Effector memory CD4-positive, alpha-beta T cell (primary cell): Measurements from ENCODE around the gene CNMD.

ENCODE experiments used
- DNase-seq, 3 donors: peaks; one replicate each; pipeline ENCODE4 v3.0.0-alpha.2; 2020
- H3K27ac ChIP-seq: 2 replicates; pipeline ENCODE4 v1.7.0; 2013; ENCODE audit warnings: mild to moderate bottlenecking, low read length, moderate library complexity; ENCODE audit not compliant: insufficient read depth, poor library complexity, severe bottlenecking
- H3K27me3 ChIP-seq: replicated peaks from 2 replicates; pipeline ENCODE4 v1.7.0; 2013; ENCODE audit warnings: mild to moderate bottlenecking, low read length; ENCODE audit not compliant: insufficient read depth, control insufficient read depth, poor library complexity, severe bottlenecking
- H3K36me3 ChIP-seq: 2 replicates; pipeline ENCODE4 v1.7.0; 2013; ENCODE audit warnings: mild to moderate bottlenecking, low read length, moderate library complexity; ENCODE audit not compliant: control insufficient read depth, insufficient read depth
- H3K4me1 ChIP-seq: 2 replicates; pipeline ENCODE4 v1.7.0; 2013; ENCODE audit warnings: low read length, mild to moderate bottlenecking; ENCODE audit not compliant: control insufficient read depth, insufficient read depth, poor library complexity, severe bottlenecking
- H3K4me3 ChIP-seq: 2 replicates; pipeline ENCODE4 v1.7.0; 2013; ENCODE audit warnings: low read length, low read depth, mild to moderate bottlenecking; ENCODE audit not compliant: insufficient read depth, poor library complexity, severe bottlenecking
- H3K9me3 ChIP-seq: 2 replicates; pipeline ENCODE4 v1.7.0; 2013; ENCODE audit warnings: mild to moderate bottlenecking, low read length, moderate library complexity; ENCODE audit not compliant: control insufficient read depth
- total RNA-seq, 3 donors: gene quantifications; one replicate each; lab custom pipeline; 2026; lab: John Stamatoyannopoulos, UW

The CNMD gene
- total RNA-seq, result 0 reads per million in 3 donors

GRCh38 chr13:52739468-52740071 is at the start of gene CNMD:
TSS of gene CNMD (minus strand) at chr13:52739820. CDS start at chr13:52739701, 119 bp downstream.
- peaks cover 4% of the 10 kb centered on the region for H3K4me1 ChIP-seq
- H3K9me3 ChIP-seq, result no peaks in the 10 kb centered on the region
- no peak for DNase-seq
- H3K4me3 ChIP-seq, result no peak within 1 kb of the TSS
- H3K27me3 ChIP-seq, result peaks cover 20% of the 10 kb centered on the region
- no peaks in the 10 kb centered on the region for H3K36me3 ChIP-seq
- H3K27ac ChIP-seq, result no peak within 1 kb of the TSS

- Histone ChIP-seq H3K4me3 (no peak overlapping the region), H3K27ac (no peak overlapping the region), H3K27me3 (no peaks in the 10 kb centered on the region), H3K4me1 (no peaks in the 10 kb centered on the region), H3K36me3 (no peaks in the 10 kb centered on the region), H3K9me3 (no peaks in the 10 kb centered on the region)
- no peak for DNase-seq
Observed at GRCh38 chr13:52788011-52788410, 48.4 kb upstream of the CNMD start.

GRCh38 chr13:52787235-52787634 is 47.6 kb upstream of the CNMD start:
- H3K4me3 ChIP-seq, result no peak overlapping the region
- no peak overlapping the region for H3K27ac ChIP-seq
- H3K9me3 ChIP-seq, result no peaks in the 10 kb centered on the region
- H3K36me3 ChIP-seq, result no peaks in the 10 kb centered on the region
- H3K4me1 ChIP-seq, result no peaks in the 10 kb centered on the region
- no peak for DNase-seq
- H3K27me3 ChIP-seq, result no peaks in the 10 kb centered on the region

GRCh38 chr13:52786766-52787165 is 47.1 kb upstream of the CNMD start:
- Histone ChIP-seq H3K27me3 (no peaks in the 10 kb centered on the region), H3K36me3 (no peaks in the 10 kb centered on the region), H3K4me1 (no peaks in the 10 kb centered on the region), H3K9me3 (no peaks in the 10 kb centered on the region), H3K27ac (no peak overlapping the region), H3K4me3 (no peak overlapping the region)
- no peak for DNase-seq

GRCh38 chr13:52785739-52786138 is 46.1 kb upstream of the CNMD start:
- H3K9me3 ChIP-seq, result no peaks in the 10 kb centered on the region
- no peak overlapping the region for H3K4me3 ChIP-seq
- no peak overlapping the region for H3K27ac ChIP-seq
- H3K36me3 ChIP-seq, result no peaks in the 10 kb centered on the region
- no peak for DNase-seq
- no peaks in the 10 kb centered on the region for H3K27me3 ChIP-seq
- no peaks in the 10 kb centered on the region for H3K4me1 ChIP-seq

GRCh38 chr13:52784591-52785340 is 45.1 kb upstream of the CNMD start:
- no peaks in the 10 kb centered on the region for H3K4me1 ChIP-seq
- no peak overlapping the region for H3K27ac ChIP-seq
- H3K9me3 ChIP-seq, result no peaks in the 10 kb centered on the region
- DNase-seq, result no peak
- H3K36me3 ChIP-seq, result no peaks in the 10 kb centered on the region
- H3K4me3 ChIP-seq, result no peak overlapping the region
- H3K27me3 ChIP-seq, result no peaks in the 10 kb centered on the region

- Histone ChIP-seq H3K27me3 (no peaks in the 10 kb centered on the region), H3K36me3 (no peaks in the 10 kb centered on the region), H3K27ac (no peak overlapping the region), H3K9me3 (no peaks in the 10 kb centered on the region), H3K4me1 (no peaks in the 10 kb centered on the region), H3K4me3 (no peak overlapping the region)
- DNase-seq, result no peak
Observed at GRCh38 chr13:52783943-52784342, 44.3 kb upstream of the CNMD start.

GRCh38 chr13:52782471-52783448 is 43.1 kb upstream of the CNMD start:
- DNase-seq, result no peak
- H3K4me3 ChIP-seq, result no peak overlapping the region
- no peaks in the 10 kb centered on the region for H3K9me3 ChIP-seq
- no peaks in the 10 kb centered on the region for H3K27me3 ChIP-seq
- H3K27ac ChIP-seq, result no peak overlapping the region
- no peaks in the 10 kb centered on the region for H3K4me1 ChIP-seq
- no peaks in the 10 kb centered on the region for H3K36me3 ChIP-seq

GRCh38 chr13:52780611-52781010 is 41.0 kb upstream of the CNMD start:
- Histone ChIP-seq H3K27me3 (no peaks in the 10 kb centered on the region), H3K36me3 (no peaks in the 10 kb centered on the region), H3K9me3 (no peaks in the 10 kb centered on the region), H3K27ac (no peak overlapping the region), H3K4me1 (no peaks in the 10 kb centered on the region), H3K4me3 (no peak overlapping the region)
- DNase-seq, result no peak
